HCT116 (cell line): Measurements from ENCODE around the gene HAND1. TPM values are rescaled to one million over a fixed set of nuclear protein-coding genes. Genes with fewer than 3 reads are reported as not detected.

Source experiments
- ATAC-seq: fragments of 200-7000 bp; cut with Tn5 transposase; 2 replicates; pipeline ENCODE4 v1.9.1; 2020; ENCODE audit warnings: mild to moderate bottlenecking, moderate library complexity
- BruUV-seq: library from RNA; stranded (reverse); fragments of 400-500 nt; replicated peaks from 2 replicates; lab custom pipeline; 2021; lab: Mats Ljungman, UMichigan
- CTCF ChIA-PET: fragments of 300-600 bp; sonication (Branson Sonifier 250); formaldehyde crosslinking; loops from one replicate; lab custom pipeline; 2021; ENCODE audit warnings: antibody characterized with exemption; lab: Charles Lee
- POLR2A ChIA-PET: fragments of 300-600, 350-600 bp; sonication (Branson Sonifier 250); formaldehyde crosslinking; loops from one replicate; lab custom pipeline; 2021; ENCODE audit warnings: antibody characterized with exemption; lab: Charles Lee
- RAD21 ChIA-PET, 2 experiments: fragments of 300-600 bp; sonication (Branson Sonifier 250); formaldehyde crosslinking; loops; one replicate each; lab custom pipeline; 2023; ENCODE audit warnings: low total read pairs in 2 of 2; ENCODE audit not compliant: uncharacterized antibody in 2 of 2, unreplicated experiment in 2 of 2, low non-redundant PET in 1 of 2; lab: Charles Lee
- DNase-seq: peaks from one replicate; pipeline ENCODE4 v3.0.0-alpha.2; 2010; ENCODE audit warnings: low read depth, low spot score
- H2AFZ ChIP-seq: fragments of 200-600 bp; shearing (Covaris generic), sonication (generic); 2 replicates; pipeline ENCODE4 v1.6.1; 2017; ENCODE audit warnings: low read depth, mixed run types, mixed read lengths, antibody characterized with exemption, low read length; ENCODE audit not compliant: poor library complexity, severe bottlenecking
- H3K27ac ChIP-seq: 2 replicates; pipeline ENCODE4 v1.5.1; 2012; ENCODE audit warnings: low read depth, low read length
- H3K27me3 ChIP-seq: fragments of 200-600 bp; sonication (generic); 2 replicates; pipeline ENCODE4 v1.6.1; 2016; ENCODE audit warnings: mixed run types, low read length, mixed read lengths; ENCODE audit not compliant: insufficient read depth
- H3K36me3 ChIP-seq, 2 experiments: fragments of 200-500 bp in 1 of 2; fragments of 200-600 bp in 1 of 2; sonication (Bioruptor generic) in 1 of 2; sonication (generic) in 1 of 2; 2 replicates each; pipeline versions ENCODE4 v1.5.1 to v1.6.1; 2014 to 2016; ENCODE audit warnings: low read length in 2 of 2, inconsistent platforms in 1 of 2, mixed read lengths in 1 of 2, mixed run types in 1 of 2; ENCODE audit not compliant: insufficient read depth in 2 of 2, control insufficient read depth in 1 of 2
- H3K4me1 ChIP-seq, 2 experiments: fragments of 200-600 bp in 1 of 2; sonication (generic) in 1 of 2; 2 replicates each; pipeline versions ENCODE4 v1.5.1 to v1.6.1; 2012 to 2017; ENCODE audit warnings: low read length in 2 of 2, inconsistent platforms in 1 of 2, mild to moderate bottlenecking in 1 of 2, mixed read lengths in 1 of 2, mixed run types in 1 of 2, moderate library complexity in 1 of 2; ENCODE audit not compliant: insufficient read depth in 2 of 2, control insufficient read depth in 1 of 2
- H3K4me2 ChIP-seq: fragments of 200-600 bp; sonication (generic); 2 replicates; pipeline ENCODE4 v1.6.1; 2017; ENCODE audit warnings: mixed run types, low read length, mixed read lengths
- H3K4me3 ChIP-seq, 2 experiments: fragments of 200-600 bp in 1 of 2; sonication (generic) in 1 of 2; replicated peaks in 1 of 2; 2 replicates each; pipeline ENCODE4 v1.5.1; 2011 to 2016; ENCODE audit warnings: low read length in 2 of 2, control low read depth in 1 of 2, low read depth in 1 of 2, mild to moderate bottlenecking in 1 of 2, mixed read lengths in 1 of 2, mixed run types in 1 of 2
- H3K79me2 ChIP-seq: fragments of 200-600 bp; sonication (generic); 2 replicates; pipeline ENCODE4 v1.6.1; 2017; ENCODE audit warnings: mild to moderate bottlenecking, mixed run types, low read length, moderate library complexity, mixed read lengths; ENCODE audit not compliant: insufficient read depth
- H3K9ac ChIP-seq: fragments of 200-600 bp; sonication (generic); 2 replicates; pipeline ENCODE4 v1.6.1; 2016; ENCODE audit warnings: low read length, mixed read lengths
- H3K9me2 ChIP-seq: fragments of 200-600 bp; sonication (generic), shearing (Covaris generic); 2 replicates; pipeline ENCODE4 v1.6.1; 2017; ENCODE audit warnings: mixed run types, mild to moderate bottlenecking, moderate library complexity; ENCODE audit not compliant: insufficient read depth
- H3K9me3 ChIP-seq, 2 experiments: fragments of 200-500 bp in 1 of 2; fragments of 200-600 bp in 1 of 2; sonication (Bioruptor generic) in 1 of 2; sonication (generic) in 1 of 2; 2 replicates each; pipeline ENCODE4 v1.6.1; 2014 to 2017; ENCODE audit warnings: low read length in 2 of 2, mixed read lengths in 2 of 2, inconsistent platforms in 1 of 2, low read depth in 1 of 2, mild to moderate bottlenecking in 1 of 2, mixed run types in 1 of 2, moderate library complexity in 1 of 2; ENCODE audit not compliant: control insufficient read depth in 1 of 2, insufficient read depth in 1 of 2
- H4K20me1 ChIP-seq: fragments of 200-600 bp; sonication (generic), shearing (Covaris generic); 2 replicates; pipeline ENCODE4 v1.6.1; 2017; ENCODE audit warnings: mixed run types, mild to moderate bottlenecking, moderate library complexity; ENCODE audit not compliant: insufficient read depth
- EGR1 ChIP-seq: IDR thresholded peaks from 2 replicates; pipeline ENCODE4 v1.6.1; 2012; ENCODE audit warnings: low read depth
- EZH2phosphoT487 ChIP-seq: fragments of 200-600 bp; IDR thresholded peaks from 2 replicates; pipeline ENCODE4 v1.6.1; 2018; ENCODE audit warnings: antibody characterized with exemption, borderline replicate concordance
- FOSL1 ChIP-seq: IDR thresholded peaks from 2 replicates; pipeline ENCODE4 v1.6.1; 2012; ENCODE audit warnings: low read depth
- JUND ChIP-seq: IDR thresholded peaks from 2 replicates; pipeline ENCODE4 v1.6.1; 2012
- POLR2A ChIP-seq: IDR thresholded peaks from 2 replicates; pipeline ENCODE4 v1.7.0; 2011; ENCODE audit warnings: borderline replicate concordance; ENCODE audit not compliant: insufficient read depth, insufficient read length; ENCODE audit errors: extremely low read depth
- POLR2AphosphoS5 ChIP-seq: IDR thresholded peaks from 2 replicates; pipeline ENCODE4 v1.6.1; 2011; ENCODE audit warnings: mild to moderate bottlenecking, low read depth, low read length, moderate library complexity
- RAD21 ChIP-seq: IDR thresholded peaks from 2 replicates; pipeline ENCODE4 v1.6.1; 2012; ENCODE audit warnings: low read depth, mild to moderate bottlenecking
- SP1 ChIP-seq: IDR thresholded peaks from 2 replicates; pipeline ENCODE4 v1.6.1; 2012; ENCODE audit warnings: low read depth
- YY1 ChIP-seq: IDR thresholded peaks from 2 replicates; pipeline ENCODE4 v1.6.1; 2011; ENCODE audit warnings: low read length, low read depth, moderate library complexity, mild to moderate bottlenecking; ENCODE audit not compliant: insufficient replicate concordance; ENCODE audit errors: extremely low read depth
- ZFX ChIP-seq: fragments of 450-650 bp; IDR thresholded peaks from 2 replicates; pipeline ENCODE4 v1.6.1; 2017
- intact Hi-C: fragments of 100-400 bp; cut with micrococcal nuclease; formaldehyde crosslinking; loops from 2 replicates; pipeline ENCODE4 v1.10.0; 2022
- total RNA-seq: library from RNA; stranded (reverse); gene quantifications from one replicate; pipeline ENCODE4 v1.2.1, GENCODE V29; 2021; ENCODE audit not compliant: unreplicated experiment
- TF ChIP-seq, protein P1 (sequence below), 3 experiments: fragments of 200-600 bp in 1 of 3; sonication (generic) in 1 of 3; IDR thresholded peaks in 2 of 3; conservative IDR thresholded peaks in 1 of 3; 2 replicates each; pipeline ENCODE4 v1.5.1; 2012 to 2017; ENCODE audit warnings: low read depth in 2 of 3, low read length in 2 of 3, antibody characterized with exemption in 1 of 3, borderline replicate concordance in 1 of 3, control low read depth in 1 of 3, mild to moderate bottlenecking in 1 of 3, mixed read lengths in 1 of 3, mixed run types in 1 of 3, moderate library complexity in 1 of 3; ENCODE audit not compliant: insufficient read depth in 1 of 3
- TF ChIP-seq, protein P2 (sequence below): IDR thresholded peaks from 2 replicates; pipeline ENCODE4 v1.6.1; 2011; ENCODE audit warnings: mild to moderate bottlenecking, low read length, moderate library complexity; ENCODE audit not compliant: insufficient replicate concordance; ENCODE audit errors: extremely low read depth

Gene HAND1
- total RNA-seq, 1 experiment from 2014 or later, result not detected

DNA sequence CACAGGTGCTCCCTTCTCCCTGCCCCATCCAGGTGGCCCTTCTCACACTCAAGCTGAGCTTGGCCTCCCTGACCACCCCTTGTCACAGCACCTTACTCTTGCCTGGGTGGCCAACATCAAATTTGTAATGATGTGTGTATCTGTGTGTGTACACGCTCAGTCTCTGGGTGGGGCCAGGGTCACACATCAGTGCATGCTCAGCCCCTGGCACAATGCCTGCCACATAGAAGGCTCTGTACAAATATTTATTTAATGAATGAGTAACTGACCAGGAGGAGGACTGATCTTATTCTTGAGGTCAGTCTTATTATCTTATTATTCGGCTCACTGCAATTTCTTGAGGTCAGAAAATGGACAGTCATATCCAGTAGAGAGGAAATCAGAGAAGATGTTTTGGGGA is 41.3 kb upstream of the HAND1 start:
- RAD21 ChIA-PET, result no interaction called here
- Histone ChIP-seq H3K27me3 (no peaks in the 10 kb centered on the region), H3K9ac (no peak overlapping the region), H3K4me1 (peaks cover 5 to 21% of the 10 kb centered on the region in 2 experiments; a peak in 3 of 4 replicates), H4K20me1 (no peaks in the 10 kb centered on the region), H3K4me3 (no peak overlapping the region), H3K9me2 (no peaks in the 10 kb centered on the region), H3K36me3 (no peaks in the 10 kb centered on the region), H3K4me2 (no peak overlapping the region), H3K27ac (no peak overlapping the region), H3K79me2 (no peaks in the 10 kb centered on the region), H3K9me3 (no peaks in the 10 kb centered on the region), H2AFZ (no peak overlapping the region)
- no TSS peak for BruUV-seq
- ATAC-seq (no peak), DNase-seq (no peak)
- no peak for TF ChIP-seq SP1
- no peak for TF ChIP-seq YY1
- TF ChIP-seq POLR2AphosphoS5, result no peak
- TF ChIP-seq RAD21, result no peak
- no peak for TF ChIP-seq POLR2A
- TF ChIP-seq JUND, result no peak
- TF ChIP-seq FOSL1, result no peak
- TF ChIP-seq, protein P1, sequence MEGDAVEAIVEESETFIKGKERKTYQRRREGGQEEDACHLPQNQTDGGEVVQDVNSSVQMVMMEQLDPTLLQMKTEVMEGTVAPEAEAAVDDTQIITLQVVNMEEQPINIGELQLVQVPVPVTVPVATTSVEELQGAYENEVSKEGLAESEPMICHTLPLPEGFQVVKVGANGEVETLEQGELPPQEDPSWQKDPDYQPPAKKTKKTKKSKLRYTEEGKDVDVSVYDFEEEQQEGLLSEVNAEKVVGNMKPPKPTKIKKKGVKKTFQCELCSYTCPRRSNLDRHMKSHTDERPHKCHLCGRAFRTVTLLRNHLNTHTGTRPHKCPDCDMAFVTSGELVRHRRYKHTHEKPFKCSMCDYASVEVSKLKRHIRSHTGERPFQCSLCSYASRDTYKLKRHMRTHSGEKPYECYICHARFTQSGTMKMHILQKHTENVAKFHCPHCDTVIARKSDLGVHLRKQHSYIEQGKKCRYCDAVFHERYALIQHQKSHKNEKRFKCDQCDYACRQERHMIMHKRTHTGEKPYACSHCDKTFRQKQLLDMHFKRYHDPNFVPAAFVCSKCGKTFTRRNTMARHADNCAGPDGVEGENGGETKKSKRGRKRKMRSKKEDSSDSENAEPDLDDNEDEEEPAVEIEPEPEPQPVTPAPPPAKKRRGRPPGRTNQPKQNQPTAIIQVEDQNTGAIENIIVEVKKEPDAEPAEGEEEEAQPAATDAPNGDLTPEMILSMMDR (IDR thresholded peaks at IDR 0.05 in 2 of 3, conservative IDR thresholded peaks at IDR 0.05 in 1 of 3; ENCODE audit: borderline replicate concordance in 1 of 3, insufficient read depth in 1 of 3, low read depth in 2 of 3, low read length in 2 of 3), result no peak
- TF ChIP-seq ZFX, result no peak
- no peak for TF ChIP-seq EZH2phosphoT487
- TF ChIP-seq EGR1, result no peak
- TF ChIP-seq, protein P2, sequence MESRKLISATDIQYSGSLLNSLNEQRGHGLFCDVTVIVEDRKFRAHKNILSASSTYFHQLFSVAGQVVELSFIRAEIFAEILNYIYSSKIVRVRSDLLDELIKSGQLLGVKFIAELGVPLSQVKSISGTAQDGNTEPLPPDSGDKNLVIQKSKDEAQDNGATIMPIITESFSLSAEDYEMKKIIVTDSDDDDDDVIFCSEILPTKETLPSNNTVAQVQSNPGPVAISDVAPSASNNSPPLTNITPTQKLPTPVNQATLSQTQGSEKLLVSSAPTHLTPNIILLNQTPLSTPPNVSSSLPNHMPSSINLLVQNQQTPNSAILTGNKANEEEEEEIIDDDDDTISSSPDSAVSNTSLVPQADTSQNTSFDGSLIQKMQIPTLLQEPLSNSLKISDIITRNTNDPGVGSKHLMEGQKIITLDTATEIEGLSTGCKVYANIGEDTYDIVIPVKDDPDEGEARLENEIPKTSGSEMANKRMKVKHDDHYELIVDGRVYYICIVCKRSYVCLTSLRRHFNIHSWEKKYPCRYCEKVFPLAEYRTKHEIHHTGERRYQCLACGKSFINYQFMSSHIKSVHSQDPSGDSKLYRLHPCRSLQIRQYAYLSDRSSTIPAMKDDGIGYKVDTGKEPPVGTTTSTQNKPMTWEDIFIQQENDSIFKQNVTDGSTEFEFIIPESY, result no peak
- intact Hi-C loops, result no loop called here
- POLR2A ChIA-PET, result no interaction called here
- CTCF ChIA-PET, result interaction anchor here (2.1 kb wide), 1 partner anchor 9 kb away, joined by 9 read pairs; no protein-coding TSS in a partner anchor
